HG03060 (cell line): Measurements from ENCODE around the gene DNAH6.

Source experiments
- ATAC-seq: cut with Tn5 transposase; IDR thresholded peaks from one replicate; pipeline ENCODE4 v1.9.1; 2021; ENCODE audit warnings: low read depth, moderate number of reproducible peaks; ENCODE audit not compliant: unreplicated experiment

Gene DNAH6

DNA sequence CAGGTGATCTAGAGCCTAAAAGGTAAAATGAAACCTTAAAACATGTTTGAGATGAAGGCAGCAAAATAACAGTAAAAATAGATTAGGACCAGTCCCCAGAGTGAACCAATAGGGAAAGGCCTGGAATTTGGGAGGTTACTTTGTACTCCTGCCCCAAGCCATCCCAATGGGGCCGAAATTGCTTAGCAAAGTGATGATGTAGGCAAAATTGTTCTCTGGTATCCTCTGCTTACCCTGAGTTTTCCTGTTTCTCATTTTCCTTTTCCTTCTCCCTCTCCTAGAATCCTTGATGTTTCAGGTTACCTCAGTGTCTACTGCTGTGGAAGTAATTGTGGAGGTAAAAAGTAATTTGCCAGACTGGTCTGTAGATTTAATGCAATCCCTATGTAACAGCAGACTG is 271.7 kb downstream of the DNAH6 start:
- no peak for ATAC-seq

DNA sequence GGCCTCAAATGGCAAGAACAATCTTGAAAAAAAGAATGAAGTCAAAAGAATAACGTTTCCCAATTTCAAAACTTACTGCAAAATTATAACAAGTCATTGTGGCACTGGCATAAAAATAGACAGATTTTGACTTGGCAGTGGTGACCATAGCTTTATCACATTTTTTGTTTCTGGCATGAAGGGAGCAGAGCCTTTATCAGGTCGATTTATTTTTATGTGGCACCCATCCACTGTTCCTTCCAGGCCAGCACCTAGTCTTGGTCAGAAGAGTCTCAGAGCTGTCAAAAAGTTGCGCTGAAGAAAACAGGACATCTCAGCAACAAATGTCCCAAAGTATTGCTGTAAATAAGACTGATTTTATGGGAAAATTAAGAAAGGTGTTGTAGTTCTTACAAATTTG is 272.2 kb downstream of the DNAH6 start:
- no peak for ATAC-seq

DNA sequence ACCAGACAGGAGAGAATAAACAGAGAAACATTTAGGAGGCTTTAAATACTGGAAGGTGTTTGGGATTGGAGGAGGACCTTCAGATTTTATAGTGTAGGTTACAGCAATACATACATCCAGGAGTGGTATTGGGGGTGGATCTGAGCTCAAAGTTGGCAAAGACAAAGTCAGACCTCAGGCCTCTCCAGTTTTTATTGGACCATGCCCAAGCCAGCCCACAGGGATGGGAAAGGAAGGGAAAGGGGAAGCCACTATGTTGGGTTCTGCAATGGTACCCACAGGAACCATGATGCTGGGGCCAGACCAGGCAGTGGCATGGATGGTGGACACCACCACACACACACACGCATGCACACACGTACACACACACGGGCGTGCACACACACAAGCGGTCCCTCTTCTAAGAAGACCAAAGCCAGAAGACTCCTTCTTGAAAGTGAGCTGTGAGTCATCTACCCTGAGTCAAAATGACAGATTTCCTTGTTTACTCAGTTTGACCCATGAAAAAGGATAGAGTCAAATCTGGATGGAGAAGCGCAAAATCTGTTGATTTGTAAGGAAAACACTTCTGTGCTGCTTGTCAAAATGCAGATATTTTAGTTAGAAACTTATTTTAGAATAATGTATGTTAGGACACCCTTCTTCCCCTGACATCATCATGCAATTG is 276.7 kb downstream of the DNAH6 start:
- no peak for ATAC-seq

DNA sequence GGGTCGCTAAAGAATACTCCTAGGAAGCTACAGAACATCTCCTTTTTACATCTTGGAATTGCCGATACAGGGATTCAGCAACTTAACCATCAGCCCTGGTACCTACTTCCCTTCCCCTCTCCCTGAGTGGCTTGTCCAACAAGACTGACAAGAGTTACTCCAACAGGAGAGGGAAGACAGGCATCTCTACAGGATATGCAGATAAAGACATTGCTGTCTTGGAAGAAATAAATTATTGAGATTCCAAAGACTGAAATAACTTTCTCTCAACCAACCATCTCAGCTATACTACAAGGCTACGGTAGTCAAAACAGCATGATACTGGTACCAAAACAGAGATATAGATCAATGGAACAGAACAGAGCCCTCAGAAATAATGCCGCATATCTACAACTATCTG is 277.3 kb downstream of the DNAH6 start:
- no peak for ATAC-seq

DNA sequence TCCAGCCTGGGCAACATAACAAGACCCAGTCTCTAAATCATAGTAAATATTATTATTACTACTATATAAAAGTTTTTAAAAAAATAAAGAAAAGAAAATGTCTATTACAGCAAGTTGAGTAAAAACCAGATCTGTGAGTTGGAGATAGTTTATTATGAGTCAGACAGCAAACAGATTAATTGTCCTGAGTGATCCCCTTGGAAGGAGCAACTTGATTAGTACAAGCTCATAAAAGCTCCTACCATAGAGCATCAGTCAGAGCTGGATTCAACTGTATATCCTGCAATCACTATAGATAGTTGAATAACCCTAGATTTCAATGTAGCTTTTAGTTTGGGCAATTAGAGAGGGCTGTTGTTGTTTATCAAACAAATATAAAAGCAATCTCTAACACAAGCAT is 280.5 kb downstream of the DNAH6 start:
- no peak for ATAC-seq

DNA sequence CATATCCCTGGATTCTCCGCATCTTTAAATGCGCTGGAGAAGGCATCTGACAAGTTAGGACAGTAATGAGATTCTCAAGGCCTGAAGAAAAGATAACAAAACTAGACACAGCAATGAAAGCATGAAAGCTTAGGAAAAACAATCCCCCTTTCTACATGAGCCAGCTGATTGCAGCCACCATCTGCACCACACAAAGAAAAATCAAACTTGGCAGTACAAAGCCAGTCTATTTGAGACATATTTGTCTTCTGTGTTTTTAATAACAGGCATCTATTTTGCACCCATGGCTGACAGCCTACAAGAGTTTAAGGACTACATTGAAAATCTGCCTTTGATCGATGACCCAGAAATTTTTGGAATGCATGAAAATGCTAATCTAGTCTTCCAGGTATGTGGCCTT is 281.0 kb downstream of the DNAH6 start:
- no peak for ATAC-seq

DNA sequence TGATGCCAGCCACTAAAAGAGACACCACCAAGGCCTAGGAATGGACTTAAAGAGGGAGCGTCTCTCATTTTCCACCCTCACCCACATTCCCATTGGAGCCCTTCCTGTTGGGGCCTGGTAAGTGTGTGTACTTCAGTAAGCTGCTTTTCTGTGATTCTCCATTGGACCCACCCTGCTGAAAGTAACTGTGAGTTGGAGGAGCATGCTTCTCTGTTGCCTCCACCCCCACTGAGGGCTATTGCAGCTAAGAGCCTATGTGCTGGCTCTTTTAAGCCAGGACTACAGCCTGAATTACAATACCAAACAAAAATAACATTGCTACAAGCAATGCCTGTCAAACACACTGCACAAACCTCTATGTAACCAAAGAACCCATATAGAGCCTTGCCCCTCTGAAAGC is 283.5 kb downstream of the DNAH6 start:
- no peak for ATAC-seq

DNA sequence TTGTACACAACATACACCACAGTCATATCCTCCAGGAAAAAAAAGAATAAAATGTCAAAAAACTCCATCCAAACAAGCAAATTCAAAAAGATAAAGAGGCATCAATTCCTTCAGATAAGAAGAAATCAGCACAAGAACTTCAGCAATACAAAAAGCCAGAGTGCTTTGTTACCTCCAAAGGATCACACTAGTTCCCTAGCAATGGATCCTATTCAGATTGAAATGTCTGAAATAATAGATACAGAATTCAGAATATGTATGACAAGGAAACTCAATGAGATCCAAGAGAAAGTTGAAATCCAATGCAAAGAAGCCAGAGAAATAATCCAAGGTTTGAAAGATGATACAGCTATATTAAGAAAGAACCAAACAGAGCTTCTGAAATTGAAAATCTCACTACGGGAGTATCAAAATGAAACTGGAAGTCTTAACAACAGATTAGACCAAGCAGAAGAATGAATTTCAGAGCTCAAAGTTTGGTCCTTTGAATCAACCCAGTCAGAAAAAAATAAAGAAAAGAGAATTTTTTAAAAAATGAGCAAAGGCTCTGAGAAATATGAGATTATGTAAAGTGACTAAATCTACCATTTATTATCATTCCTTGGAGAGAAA is 284.0 kb downstream of the DNAH6 start:
- ATAC-seq, result peak; percentile 60

DNA sequence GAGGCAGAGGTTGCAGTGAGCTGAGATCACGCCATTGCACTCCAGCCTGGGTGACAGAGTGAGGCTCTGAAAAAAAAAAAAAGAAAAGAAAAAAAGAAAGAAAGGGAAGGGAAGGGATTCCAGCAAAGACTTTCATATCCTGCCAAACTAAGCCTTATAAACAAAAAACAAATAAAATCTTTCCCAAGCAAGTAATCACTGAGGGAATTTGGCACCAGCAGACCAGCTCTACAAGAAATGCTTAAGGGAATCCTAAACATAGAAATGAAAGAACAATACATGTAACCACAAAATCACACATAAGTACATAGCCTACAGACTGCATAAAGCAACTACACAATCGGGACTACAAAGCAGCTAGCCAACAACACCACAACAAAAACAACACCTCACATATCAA is 285.5 kb downstream of the DNAH6 start:
- ATAC-seq, result no peak

DNA sequence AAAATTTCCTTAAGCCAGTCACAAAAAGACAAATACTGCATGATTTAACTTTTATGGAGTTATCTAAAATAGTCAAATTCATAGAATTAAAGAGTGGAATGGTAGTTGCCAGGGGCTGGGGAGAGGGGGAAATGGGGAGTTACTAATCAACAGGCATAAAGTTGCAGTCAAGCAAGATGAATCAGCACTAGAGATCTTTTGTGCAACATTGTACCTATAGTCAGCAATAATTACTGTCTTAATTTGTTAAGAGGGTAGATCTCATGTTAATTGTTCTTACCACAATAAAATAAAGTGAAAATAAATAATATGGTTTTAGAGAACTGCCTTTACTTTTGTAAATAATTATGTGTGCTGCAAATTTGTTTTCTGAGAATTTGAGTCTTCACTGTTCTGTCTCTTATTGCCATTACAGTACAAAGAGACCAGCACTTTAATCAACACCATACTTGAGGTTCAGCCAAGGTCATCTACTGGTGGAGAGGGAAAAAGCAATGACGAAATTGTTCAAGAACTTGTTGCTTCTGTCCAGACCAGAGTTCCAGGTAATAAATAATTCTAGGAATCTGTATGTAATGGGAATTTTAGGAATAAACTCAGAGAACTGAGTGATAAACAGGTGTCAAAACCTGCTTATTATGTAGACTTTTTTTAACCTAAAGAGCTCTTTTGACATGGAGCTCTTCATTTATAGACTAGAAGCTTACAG is 289.1 kb downstream of the DNAH6 start:
- ATAC-seq, result no peak

DNA sequence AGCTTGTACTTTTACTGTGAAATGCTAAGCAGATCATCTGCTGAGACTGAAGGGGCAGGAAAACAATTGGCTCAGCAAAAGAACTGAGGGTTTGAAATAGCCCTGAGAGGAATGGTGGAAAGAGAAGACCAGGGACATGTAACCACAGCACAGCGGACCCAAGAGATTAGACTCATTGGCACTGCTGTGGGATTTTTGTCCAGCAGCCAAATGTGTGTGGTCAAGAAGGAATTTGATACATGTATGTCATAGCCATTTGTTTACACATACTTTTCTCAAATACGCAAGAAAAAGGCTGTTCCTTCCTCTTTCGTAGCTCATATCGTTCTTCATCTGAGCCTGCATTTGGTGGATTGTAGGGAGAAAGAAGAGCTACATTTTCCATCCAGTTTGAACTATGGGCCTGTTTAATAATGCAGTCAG is 290.8 kb downstream of the DNAH6 start:
- no peak for ATAC-seq

DNA sequence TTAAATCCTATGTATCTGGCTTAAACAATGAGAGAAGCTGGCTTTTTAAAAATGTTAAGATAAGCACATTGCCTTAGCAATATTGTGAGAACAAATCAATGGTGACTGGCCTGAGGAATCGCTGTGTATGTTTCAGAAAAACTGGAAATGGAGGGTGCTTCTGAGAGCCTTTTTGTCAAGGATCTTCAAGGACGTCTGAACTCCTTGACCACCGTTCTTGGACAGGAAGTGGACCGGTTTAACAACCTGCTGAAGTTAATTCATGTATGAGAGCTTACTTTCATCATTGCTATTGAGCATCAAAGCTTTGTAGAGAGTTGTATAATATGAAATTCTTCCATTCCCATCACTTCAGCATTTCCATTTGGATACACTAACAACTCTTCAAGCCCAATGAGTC is 292.0 kb downstream of the DNAH6 start:
- ATAC-seq, result no peak

DNA sequence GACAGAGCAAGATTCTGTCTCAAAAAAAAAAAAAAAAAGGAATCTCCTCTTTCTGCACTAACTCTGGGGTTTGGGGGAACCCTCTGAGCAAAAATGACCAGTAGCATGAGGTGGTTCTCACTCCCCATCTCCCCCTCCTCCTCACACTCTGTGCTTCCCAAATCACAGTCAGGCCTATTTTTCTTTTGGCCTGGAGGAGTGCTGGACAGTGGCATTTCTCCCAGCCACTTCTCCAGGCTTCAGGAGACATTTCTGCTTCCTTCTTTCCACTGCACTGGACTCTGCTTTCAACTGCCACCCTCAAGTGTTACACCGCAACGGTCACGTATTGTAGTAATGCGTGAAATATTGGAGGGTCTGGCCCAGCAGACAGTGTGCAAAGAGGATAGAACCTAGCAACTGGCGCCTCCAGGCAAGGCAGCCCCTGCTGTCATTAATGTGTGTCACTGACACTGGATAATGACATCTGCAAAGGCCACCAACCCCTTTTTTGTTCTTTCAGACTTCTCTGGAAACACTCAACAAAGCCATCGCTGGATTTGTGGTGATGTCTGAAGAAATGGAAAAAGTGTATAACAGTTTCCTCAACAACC is 295.6 kb downstream of the DNAH6 start:
- ATAC-seq, result no peak

DNA sequence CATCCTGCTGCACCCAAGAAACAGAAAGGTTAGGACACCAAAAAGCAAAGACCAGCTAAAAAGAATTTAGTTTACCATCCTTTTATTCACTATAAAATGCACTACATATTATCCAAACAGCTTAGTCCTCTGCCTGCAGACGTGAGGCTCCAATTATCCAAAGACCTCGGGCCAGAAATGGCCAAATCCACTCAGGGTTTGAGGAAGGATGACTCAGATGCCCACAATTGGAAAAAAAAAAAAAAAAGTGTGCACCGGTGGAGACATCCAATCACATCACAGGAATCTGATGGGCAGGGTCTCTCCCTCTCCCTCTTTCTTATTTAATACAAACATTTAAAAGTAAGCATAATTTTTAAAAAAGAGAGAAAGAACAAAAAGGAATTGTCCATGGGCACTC is 298.8 kb downstream of the DNAH6 start:
- ATAC-seq, result no peak

DNA sequence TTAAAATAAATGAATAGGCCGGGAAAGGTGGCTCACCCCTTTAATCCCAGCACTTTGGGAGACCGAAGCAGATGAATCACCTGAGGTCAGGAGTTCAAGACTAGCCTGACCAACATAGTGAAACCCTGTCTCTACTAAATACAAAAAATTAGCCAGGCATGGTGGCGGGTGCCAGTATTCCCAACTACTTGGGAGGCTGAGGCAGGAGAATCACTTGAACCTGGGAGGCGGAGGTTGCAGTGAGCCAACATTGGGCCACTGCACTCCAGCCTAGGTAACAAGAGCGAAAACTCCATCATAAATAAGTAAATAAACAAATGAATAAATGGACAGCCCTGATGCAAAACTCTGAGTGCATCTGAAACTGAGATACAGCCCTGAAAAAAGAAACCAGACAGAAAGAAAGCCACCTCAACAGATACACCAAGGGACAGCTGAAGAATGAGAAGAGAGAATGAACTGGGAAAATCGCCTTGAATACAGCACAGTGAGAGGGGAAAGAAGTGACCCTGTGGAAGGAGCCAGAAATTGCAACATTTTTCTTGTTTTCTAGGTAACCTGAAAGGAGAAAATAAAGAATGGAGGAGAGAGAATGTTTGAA is 300.2 kb downstream of the DNAH6 start:
- ATAC-seq, result peak; percentile 68

DNA sequence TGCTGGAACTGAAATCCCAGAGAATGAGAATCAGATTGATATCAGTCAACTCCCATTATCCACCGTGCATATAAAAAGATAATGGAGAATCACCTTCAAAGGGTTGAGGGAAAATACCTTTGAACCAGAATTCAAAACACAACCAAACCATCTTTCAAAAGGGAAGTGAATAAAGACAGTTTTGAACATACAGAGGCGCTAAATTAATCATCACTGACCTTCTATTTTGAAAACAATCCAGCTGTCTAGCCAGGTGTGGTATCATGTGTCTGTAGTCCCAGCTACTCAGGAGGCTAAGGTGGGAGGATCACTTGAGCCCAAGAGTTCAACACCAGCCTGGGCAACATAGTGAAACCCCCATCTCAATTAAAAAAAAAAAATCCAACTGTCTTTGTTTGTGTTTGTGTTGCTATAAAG is 300.9 kb downstream of the DNAH6 start:
- peak; percentile 95 for ATAC-seq

DNA sequence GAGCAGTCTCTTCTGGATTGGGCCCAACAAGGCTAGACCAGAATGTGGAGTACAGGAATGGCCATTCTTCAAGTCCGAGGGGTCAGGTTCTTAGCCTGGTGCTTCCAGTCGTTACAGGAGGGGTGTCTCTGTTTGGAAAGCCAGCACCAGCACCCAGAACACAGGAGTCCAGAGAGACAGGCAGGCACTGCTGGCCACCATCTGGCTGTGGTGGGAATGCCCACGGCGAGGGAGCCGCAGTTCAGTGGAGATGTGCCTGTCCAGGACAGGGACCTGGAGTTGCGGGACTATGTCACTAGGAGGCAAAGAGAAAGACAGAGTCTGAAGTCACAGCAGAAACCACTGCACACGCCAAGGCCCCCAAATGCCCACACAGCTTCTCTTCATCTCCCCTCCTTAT is 305.5 kb downstream of the DNAH6 start:
- ATAC-seq, result no peak

DNA sequence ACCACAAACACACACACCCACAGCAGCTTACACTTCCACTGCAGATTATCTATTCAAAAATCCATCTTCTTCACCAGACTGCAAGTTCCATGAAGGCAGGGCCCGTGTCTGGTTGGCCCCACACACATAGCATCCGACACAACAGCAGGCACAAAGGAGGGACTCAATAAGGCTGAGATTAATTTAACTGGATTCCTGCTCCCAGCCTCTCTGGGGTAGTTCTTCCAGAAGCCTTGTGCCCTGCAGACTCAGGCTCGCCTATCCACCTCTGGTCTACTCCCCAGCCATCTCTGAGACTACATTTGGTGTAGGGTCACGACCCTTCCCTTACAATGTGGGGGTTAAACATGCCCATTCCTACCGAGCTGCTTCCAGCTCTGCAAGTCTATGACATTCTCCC is 306.9 kb downstream of the DNAH6 start:
- ATAC-seq, result no peak

DNA sequence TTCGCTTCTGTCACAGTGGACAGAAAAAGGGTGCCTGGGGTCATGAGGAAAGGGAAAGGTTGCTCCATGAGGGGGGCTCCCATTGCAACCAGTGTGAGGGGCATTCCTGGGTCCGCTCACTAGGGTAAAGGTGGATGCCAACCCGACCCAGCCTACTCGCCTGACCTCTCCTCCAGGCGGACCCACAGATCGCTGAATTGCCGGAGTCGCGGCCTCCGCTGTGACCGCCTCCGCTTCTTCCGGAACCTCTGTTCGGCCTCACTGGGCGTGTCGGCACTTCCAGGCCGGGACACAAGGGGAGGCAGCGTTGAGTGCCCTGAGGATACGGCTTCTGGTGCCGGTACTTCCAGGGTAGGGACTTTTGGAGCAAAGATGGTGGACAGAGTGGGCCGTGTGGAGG is 307.5 kb downstream of the DNAH6 start:
- ATAC-seq, result no peak

DNA sequence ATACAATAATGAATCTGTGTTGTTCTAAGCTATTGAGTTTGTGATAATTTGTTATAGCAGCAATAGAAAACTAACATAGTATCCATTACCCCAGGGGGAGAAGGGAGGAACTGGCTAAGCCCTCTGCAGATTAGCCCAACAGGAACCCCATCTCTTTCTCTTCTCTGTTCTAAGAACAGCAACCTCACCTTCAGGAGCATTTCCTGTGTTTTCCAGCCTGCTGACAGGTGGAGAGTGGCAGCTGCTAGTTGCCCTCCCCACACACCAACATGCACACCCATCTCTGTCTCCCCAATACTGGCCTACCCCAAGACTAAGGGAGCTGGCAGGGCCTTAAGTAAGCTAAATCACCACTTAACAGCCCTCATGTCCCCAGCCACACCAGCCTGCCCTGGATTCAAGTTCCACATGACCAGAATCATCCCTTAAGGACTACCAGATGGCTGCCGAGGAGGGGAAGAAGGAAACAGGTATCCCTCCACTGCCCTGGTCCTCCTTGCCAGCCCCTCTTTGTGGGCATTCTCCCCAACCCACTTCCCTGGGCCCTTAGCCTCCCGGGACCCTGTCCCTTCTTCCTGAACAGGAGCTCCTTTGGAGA is 311.8 kb downstream of the DNAH6 start:
- ATAC-seq, result no peak

DNA sequence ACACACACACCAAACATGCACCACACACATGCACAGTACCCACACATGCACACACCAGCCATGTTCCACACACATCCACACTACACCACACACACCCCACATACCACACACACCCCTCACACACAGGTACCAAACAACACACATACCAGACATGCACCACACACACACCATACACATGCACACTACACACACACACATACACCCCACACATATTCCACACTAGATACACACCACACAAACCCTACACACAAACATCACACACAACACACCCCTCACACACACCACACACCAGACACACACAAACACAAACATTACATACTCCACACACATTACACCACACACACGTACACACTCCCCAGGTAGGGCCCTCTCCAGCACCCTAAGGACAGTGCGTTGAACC is 313.4 kb downstream of the DNAH6 start:
- no peak for ATAC-seq
